Upper lobe of left lung (tissue), 4 donors: ENCODE data around the gene OR52I2.

Experiments
- CTCF ChIP-seq, 6 experiments: fragments of 450-650 bp in 4 of 6; fragments of 200-600 bp in 2 of 6; sonication (generic) in 2 of 6; IDR thresholded peaks; one replicate each; pipeline ENCODE4 v1.5.1; 2016 to 2019; ENCODE audit warnings: antibody characterized with exemption in 6 of 6
- POLR2A ChIP-seq, 4 donors: fragments of 450-650 bp; IDR thresholded peaks; one replicate each; pipeline ENCODE4 v1.5.1; 2016 to 2017; ENCODE audit warnings: antibody characterized with exemption in 4 of 4, mild to moderate bottlenecking in 2 of 4
- POLR2AphosphoS5 ChIP-seq, 2 donors: sonication (generic); formaldehyde crosslinking; IDR thresholded peaks; one replicate each; pipeline ENCODE4 v1.5.1; 2017; ENCODE audit warnings: antibody characterized with exemption in 2 of 2

- TF ChIP-seq POLR2AphosphoS5 (IDR thresholded peaks at IDR 0.05) (no peak), POLR2A (IDR thresholded peaks at IDR 0.05) (no peak), CTCF (IDR thresholded peaks at IDR 0.05) (no peak)
Measured at GRCh38 chr11:4611986-4612385, 30.4 kb downstream of the OR52I2 start.
